NCI-H2227 treated with DMSO at 0.1 percent for 48 hours (cell line): ENCODE results near the gene SPATA4.

Experiments used
- DNase-seq: peaks from one replicate; lab custom pipeline; 2025; lab: John Stamatoyannopoulos, UW

The SPATA4 gene

GRCh38 chr4:176189891-176190795 lies 5.2 kb downstream of the SPATA4 start:
- DNase-seq = no peak

GRCh38 chr4:176188654-176189053 lies 6.7 kb downstream of the SPATA4 start:
- no peak for DNase-seq

GRCh38 chr4:176187624-176188023 lies 7.8 kb downstream of the SPATA4 start:
- no peak for DNase-seq

- no peak for DNase-seq
These were observed 8.6 kb downstream of the SPATA4 start for GRCh38 chr4:176186671-176187395.

GRCh38 chr4:176186067-176186466 lies 9.3 kb downstream of the SPATA4 start:
- no peak for DNase-seq

- no peak for DNase-seq
These were observed 10.3 kb downstream of the SPATA4 start for GRCh38 chr4:176185051-176185450.

DNA sequence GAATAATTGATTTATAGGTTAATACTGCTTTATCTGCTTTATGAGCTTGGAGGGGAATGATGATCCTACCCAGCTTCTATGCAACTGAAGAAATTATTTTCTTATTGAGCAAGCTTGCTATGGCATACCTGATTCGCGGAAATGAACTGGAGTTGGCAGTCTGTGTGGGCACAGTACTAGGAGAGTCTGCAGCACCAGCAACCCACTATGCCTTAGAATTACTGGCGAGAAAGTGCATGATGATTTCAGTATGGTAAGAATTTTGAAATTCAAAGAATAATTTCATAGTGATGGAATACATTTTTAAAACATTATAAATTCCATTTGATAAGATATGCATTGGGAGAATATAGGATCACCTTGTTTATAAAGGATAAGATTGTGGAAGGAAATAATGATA lies 32.3 kb downstream of the SPATA4 start:
- no peak for DNase-seq

DNA sequence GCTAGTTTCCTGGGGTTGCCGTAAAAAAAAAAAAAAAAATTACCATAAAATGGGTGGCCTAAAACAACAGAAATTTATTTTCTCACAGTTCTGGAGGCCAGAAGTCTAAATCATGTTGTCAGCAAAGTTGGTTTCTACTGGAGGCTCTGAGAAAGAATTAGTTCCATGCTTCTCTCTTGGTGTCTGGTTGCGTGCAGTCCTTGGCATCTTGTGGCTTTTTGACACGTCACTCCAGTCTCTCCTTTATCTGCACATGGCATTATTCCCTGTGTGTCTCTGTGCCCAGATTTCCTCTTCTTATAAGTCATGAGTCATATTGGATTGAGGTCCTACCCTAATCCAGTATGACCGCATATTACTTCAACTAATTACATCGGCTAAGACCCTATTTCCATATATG lies 38.7 kb downstream of the SPATA4 start:
- no peak for DNase-seq

DNA sequence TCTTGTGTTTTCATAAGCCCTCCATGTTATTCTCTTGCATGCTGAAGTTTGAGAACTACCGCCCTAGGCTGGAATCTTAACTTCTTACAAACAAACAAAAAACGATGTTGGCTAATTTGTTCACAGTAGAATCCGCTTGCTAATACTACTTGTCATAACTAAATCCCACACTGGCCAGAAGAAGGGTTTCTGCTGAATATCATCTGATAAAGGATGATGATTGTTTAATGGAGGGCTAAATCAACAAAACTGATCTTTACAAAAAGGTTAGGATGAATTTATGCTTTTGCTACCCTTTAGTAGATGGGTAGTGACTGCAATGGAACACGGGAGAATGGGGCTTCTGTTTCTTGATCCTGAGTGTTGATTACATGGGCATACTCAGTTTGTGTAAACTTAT lies 42.3 kb downstream of the SPATA4 start:
- DNase-seq = no peak

- DNase-seq = no peak
These were observed 44.7 kb downstream of the SPATA4 start for GRCh38 chr4:176150704-176151103.

DNA sequence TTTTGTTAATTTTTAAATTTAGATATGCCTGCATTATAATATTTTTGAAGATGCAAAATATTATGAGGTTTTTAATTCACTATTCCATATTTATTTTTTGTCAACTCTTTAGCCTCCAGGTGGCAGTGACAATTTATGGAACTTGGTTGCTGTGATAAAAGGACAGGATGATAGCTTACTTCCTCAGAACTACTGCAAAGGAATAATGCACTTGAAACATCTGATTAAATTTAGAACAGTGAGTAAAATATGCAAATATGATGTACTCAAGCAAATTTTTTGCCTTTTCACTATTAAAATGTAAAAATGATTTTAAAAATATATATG lies 45.1 kb downstream of the SPATA4 start:
- no peak for DNase-seq

DNA sequence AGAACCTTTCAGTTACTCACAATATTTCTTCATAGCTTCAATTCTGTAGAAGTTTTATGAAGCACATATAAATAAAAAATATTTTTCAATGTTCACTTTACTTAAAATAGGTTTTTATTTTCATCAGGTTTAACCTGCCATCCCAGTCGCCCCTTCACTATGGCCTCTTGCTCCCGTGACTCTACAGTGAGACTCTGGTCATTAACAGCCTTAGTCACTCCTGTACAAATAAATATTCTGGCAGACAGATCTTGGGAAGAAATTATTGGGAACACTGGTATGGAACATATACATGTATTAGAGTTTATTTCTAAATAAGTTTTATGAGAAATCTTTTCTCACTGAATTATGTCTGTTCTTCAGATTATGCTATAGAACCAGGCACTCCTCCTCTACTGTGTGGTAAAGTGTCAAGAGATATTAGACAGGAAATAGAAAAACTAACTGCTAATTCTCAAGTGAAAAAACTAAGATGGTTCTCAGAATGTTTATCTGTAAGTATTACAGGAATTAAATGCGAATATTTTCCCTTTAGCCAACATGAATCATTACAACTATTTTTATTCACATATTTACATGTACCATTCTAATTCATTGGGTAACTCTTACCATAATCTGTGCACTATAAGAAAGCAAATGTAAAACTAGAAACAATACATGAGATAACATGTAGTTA lies 45.6 kb downstream of the SPATA4 start:
- DNase-seq = no peak

GRCh38 chr4:176142253-176142652 lies 53.1 kb downstream of the SPATA4 start:
- no peak for DNase-seq

DNA sequence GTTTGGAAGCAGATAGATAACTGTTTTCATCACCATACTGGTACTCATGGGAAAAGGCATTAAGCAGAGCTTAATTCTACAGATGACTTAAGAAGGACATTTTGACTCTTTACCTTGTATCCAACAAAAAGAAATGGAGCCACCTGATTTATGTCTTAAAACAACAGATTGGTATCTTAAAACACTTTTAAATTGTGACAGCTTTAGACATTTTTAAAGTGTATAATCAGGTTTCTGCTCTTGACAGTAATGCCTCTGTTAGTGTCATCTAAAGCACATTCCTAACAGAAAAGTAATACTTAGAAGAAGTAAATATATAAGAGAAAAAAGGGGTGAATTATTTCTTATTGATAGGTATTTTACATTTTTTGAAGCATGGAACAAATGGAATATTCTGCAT lies 55.9 kb downstream of the SPATA4 start:
- DNase-seq = no peak

DNA sequence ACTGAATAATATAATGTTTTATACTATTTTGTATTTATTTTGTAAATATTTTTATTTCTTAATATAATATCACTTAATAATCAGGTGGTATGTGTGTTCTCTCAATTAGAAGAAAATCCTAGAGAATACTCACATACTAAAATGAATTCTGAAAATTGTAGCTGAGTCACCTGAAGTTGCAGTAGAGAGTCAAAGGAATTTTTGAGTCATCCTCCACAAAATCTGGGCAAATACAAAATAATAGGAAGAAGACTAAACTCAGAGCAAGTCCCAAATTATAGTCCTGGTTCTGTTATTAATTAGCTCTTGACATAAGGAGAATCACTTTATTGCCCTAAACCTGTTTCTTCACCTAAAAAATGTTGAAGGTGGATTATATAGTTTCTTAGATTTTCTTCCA lies 57.8 kb downstream of the SPATA4 start:
- DNase-seq = no peak

DNA sequence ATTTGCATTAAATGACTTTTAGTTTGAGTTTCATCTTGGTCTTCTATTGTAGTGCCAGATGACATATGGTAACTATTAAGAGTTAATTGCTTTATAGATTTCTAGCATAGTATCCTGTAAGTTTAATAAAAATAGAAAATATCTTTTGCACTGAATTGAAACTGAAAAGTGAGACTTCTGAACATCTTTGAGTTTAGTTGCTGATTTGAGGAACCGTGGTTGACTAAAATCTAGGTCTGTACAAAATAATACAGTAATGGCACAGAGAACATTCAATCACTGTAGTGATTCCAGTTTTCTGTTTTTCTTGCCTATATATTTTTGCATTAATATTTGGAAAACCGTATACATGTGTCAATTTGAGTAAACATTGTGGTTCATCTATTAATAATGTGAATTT lies 60.7 kb downstream of the SPATA4 start:
- DNase-seq = no peak
